Spleen (tissue), 11 donors: Measurements from ENCODE around the gene HLF. TPM values are rescaled to one million over a fixed set of nuclear protein-coding genes. Genes with fewer than 3 reads are reported as not detected.

ENCODE experiments used
- DNase-seq: peaks from one replicate; pipeline ENCODE4 v3.0.0-alpha.2; 2020
- H3K27ac ChIP-seq, 8 donors: fragments of 200-600 bp; sonication (generic) in 7 of 8; 1 replicate in 4 of 8; 2 replicates in 4 of 8; pipeline versions ENCODE4 v1.5.0 to v1.8.0; 2016 to 2021; ENCODE audit warnings: inconsistent platforms in 4 of 8, mild to moderate bottlenecking in 4 of 8, moderate library complexity in 1 of 8
- H3K27me3 ChIP-seq, 7 donors: fragments of 200-600 bp; sonication (generic) in 6 of 7; replicated peaks in 1 of 7; 1 replicate in 4 of 7; 2 replicates in 3 of 7; pipeline versions ENCODE4 v1.5.0 to v1.8.0; 2016 to 2021; ENCODE audit warnings: inconsistent platforms in 3 of 7, mild to moderate bottlenecking in 1 of 7
- H3K36me3 ChIP-seq, 6 donors: fragments of 200-600 bp; sonication (generic) in 5 of 6; 1 replicate in 4 of 6; 2 replicates in 2 of 6; pipeline versions ENCODE4 v1.5.0 to v1.8.0; 2016 to 2021; ENCODE audit warnings: inconsistent platforms in 2 of 6
- H3K4me1 ChIP-seq, 6 donors: fragments of 200-600 bp; sonication (generic) in 5 of 6; 1 replicate in 3 of 6; 2 replicates in 3 of 6; pipeline versions ENCODE4 v1.5.0 to v1.8.0; 2016 to 2021; ENCODE audit warnings: inconsistent platforms in 3 of 6
- H3K4me3 ChIP-seq, 8 donors: fragments of 200-600 bp; sonication (generic) in 7 of 8; 1 replicate in 4 of 8; 2 replicates in 4 of 8; pipeline versions ENCODE4 v1.5.0 to v1.8.0; 2016 to 2021; ENCODE audit warnings: inconsistent platforms in 4 of 8, mild to moderate bottlenecking in 4 of 8, moderate library complexity in 2 of 8
- H3K9me3 ChIP-seq, 8 donors: fragments of 200-600 bp; sonication (generic) in 7 of 8; 1 replicate in 4 of 8; 2 replicates in 4 of 8; pipeline versions ENCODE4 v1.5.0 to v1.8.0; 2016 to 2021; ENCODE audit warnings: inconsistent platforms in 4 of 8
- POLR2A ChIP-seq, 3 donors: fragments of 450-650 bp; IDR thresholded peaks; one replicate each; pipeline ENCODE4 v1.5.1; 2017; ENCODE audit warnings: antibody characterized with exemption in 3 of 3, mild to moderate bottlenecking in 1 of 3
- POLR2AphosphoS5 ChIP-seq, 3 donors: sonication (generic); formaldehyde crosslinking; IDR thresholded peaks; one replicate each; pipeline ENCODE4 v1.5.1; 2017; ENCODE audit warnings: antibody characterized with exemption in 3 of 3
- WGBS, 5 donors: extraction: QIAGEN DNeasy Blood & Tissue Kit in 3 of 5; methylation state at CpG; one replicate each; pipeline versions ENCODE4 v1.1.5 to v1.1.7; 2013 to 2018; 5-methylcytosine and 5-hydroxymethylcytosine counted together
- intact Hi-C: fragments of 100-400 bp; cut with DNase I; formaldehyde crosslinking; loops from one replicate; pipeline ENCODE4 v1.15.0; 2023; ENCODE audit warnings: low total_unique reads
- polyA plus RNA-seq, 3 donors: library from polyadenylated mRNA; stranded (reverse); fragments of 200-250 nt; gene quantifications; one replicate each; pipeline ENCODE4 v1.2.1, GENCODE V29; 2013
- total RNA-seq, 7 donors: library from RNA; depleted of rRNA in 3 of 7; stranded (reverse); fragments of >200 nt in 3 of 7; fragmentation: NEBNext Ultra II Directional in 4 of 7; extraction: Animal tissue kit (Norgen Biotek cat#: 25700) in 4 of 7; gene quantifications; one replicate each; pipeline versions ENCODE4 v1.1.0 to v1.2.1, GENCODE V29; 2016 to 2021
- TF ChIP-seq, protein P1 (sequence below), 11 experiments: fragments of 200-600 bp in 7 of 11; fragments of 450-650 bp in 4 of 11; sonication (generic) in 4 of 11; IDR thresholded peaks in 8 of 11; conservative IDR thresholded peaks in 3 of 11; 1 replicate in 7 of 11; 2 replicates in 4 of 11; pipeline versions ENCODE4 v1.4.0 to v1.8.0; 2016 to 2021; ENCODE audit warnings: antibody characterized with exemption in 11 of 11, inconsistent platforms in 4 of 11, mild to moderate bottlenecking in 1 of 11
- donor health status: healthy with polysubstance abuse.
- donor health status: DM: no; HTN: no; CAD: no; lungs with moderate emphysema.
- donor health status: DM: no; HTN: no; CAD: no.
- donor health status: Bipolar disorder and iron deficiency.
- donor health status: healthy.
- donor health status: DM: no; HTN: no; CAD: no.
- donor health status: DM: yes; HTN: yes; CAD: no.

The HLF gene
- total and polyA plus RNA-seq, 10 donors, result 1.6 to 37.9 (median 12.9) TPM

DNA sequence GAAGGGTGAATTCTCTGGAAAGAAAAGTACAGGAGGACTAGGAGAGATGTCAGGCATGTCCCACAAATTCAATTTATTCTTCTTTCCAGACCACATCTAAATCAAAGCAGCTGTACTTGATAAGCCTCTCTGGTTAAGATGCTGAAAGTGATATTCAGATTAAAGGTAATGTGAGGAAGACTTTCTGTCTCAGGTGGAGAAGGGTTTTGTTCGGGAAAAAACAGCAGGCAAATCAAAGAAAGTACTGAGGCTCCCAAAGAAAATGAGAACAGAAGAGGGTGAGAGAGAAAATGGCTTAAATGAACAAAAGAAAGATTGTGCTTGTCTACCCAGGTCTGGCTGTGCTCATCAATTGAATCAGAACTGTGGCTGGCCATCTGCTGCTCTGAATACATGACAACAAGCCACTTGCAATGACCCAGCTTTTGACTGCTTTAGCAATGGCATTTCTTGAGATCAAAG is 101.3 kb downstream of the HLF start:
- no peak for TF ChIP-seq POLR2A (IDR thresholded peaks at IDR 0.05)
- no peak for TF ChIP-seq POLR2AphosphoS5 (IDR thresholded peaks at IDR 0.05)
- TF ChIP-seq, protein P1, sequence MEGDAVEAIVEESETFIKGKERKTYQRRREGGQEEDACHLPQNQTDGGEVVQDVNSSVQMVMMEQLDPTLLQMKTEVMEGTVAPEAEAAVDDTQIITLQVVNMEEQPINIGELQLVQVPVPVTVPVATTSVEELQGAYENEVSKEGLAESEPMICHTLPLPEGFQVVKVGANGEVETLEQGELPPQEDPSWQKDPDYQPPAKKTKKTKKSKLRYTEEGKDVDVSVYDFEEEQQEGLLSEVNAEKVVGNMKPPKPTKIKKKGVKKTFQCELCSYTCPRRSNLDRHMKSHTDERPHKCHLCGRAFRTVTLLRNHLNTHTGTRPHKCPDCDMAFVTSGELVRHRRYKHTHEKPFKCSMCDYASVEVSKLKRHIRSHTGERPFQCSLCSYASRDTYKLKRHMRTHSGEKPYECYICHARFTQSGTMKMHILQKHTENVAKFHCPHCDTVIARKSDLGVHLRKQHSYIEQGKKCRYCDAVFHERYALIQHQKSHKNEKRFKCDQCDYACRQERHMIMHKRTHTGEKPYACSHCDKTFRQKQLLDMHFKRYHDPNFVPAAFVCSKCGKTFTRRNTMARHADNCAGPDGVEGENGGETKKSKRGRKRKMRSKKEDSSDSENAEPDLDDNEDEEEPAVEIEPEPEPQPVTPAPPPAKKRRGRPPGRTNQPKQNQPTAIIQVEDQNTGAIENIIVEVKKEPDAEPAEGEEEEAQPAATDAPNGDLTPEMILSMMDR (IDR thresholded peaks at IDR 0.05 in 8 of 11, conservative IDR thresholded peaks at IDR 0.05 in 3 of 11), result no peak
- H3K4me3 ChIP-seq, result no peak overlapping the region

DNA sequence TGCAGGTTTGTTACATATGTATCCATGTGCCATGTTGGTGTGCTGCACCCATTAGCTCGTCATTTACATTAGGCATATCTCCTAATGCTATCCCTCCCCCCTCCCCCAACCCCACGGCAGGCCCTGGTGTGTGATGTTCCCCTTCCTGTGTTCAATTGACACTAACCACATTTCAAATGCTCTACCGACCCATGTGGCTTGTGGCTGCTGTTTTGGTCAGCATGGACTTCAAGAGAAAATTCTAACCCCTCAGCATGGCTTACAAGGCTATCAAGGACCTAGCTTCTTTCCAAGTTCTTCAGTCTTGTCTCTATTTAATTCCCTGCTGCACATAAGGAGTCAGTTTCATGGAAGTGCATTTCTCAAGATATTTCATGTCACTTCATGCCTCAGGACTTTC is 103.9 kb downstream of the HLF start:
- no peaks in the 10 kb centered on the region for H3K27me3 ChIP-seq
- TF ChIP-seq POLR2A (IDR thresholded peaks at IDR 0.05) (no peak), POLR2AphosphoS5 (IDR thresholded peaks at IDR 0.05) (no peak)
- TF ChIP-seq, protein P1 (IDR thresholded peaks at IDR 0.05 in 8 of 11, conservative IDR thresholded peaks at IDR 0.05 in 3 of 11), result no peak
- no peak overlapping the region for H3K4me3 ChIP-seq
- no peak for DNase-seq
- no peaks in the 10 kb centered on the region for H3K36me3 ChIP-seq
- no peaks in the 10 kb centered on the region for H3K4me1 ChIP-seq
- intact Hi-C loops, result no loop called here
- H3K9me3 ChIP-seq, result peaks cover 0 to 13% (median 6%) of the 10 kb centered on the region in 8 donors
- H3K27ac ChIP-seq, result no peak overlapping the region
- 20 to 42% (median 24%) methylated on average over 3 of the region's 3 CpGs for WGBS, 5 donors

More for the DNA sequence above, 101.3 kb downstream of the HLF start:
- H3K27me3 ChIP-seq, result no peaks in the 10 kb centered on the region
- no peaks in the 10 kb centered on the region for H3K36me3 ChIP-seq
- 80 to 96% (median 93%) methylated on average over 1 of the region's 1 CpG for WGBS, 5 donors
- H3K4me1 ChIP-seq, result no peaks in the 10 kb centered on the region
- intact Hi-C loops, result no loop called here
- no peak overlapping the region for H3K27ac ChIP-seq
- DNase-seq, result no peak
- H3K9me3 ChIP-seq, result peaks cover 0 to 11% (median 6%) of the 10 kb centered on the region in 8 donors

Other genes with a start within 250 kb of the HLF start
- 10 to 100 TPM; 25.8 to 47.9 (median 42.7) TPM for gene MMD, start 156.9 kb downstream of the HLF start, total RNA-seq
- 10 to 100 TPM; 18.6 to 23.6 (median 19.0) TPM for gene MMD, start 156.9 kb downstream of the HLF start, polyA plus RNA-seq
- gene SMIM36, start 246.5 kb downstream of the HLF start, total RNA-seq, result not detected
- gene SMIM36, start 246.5 kb downstream of the HLF start, polyA plus RNA-seq, result not detected